K562 (cell line): ENCODE results near the gene RGS7BP. TPM values are rescaled to one million over a fixed set of nuclear protein-coding genes. Genes with fewer than 3 reads are reported as not detected.

Source experiments
- ATAC-seq: fragments of 200-7000 bp; cut with Tn5 transposase; 3 replicates; pipeline ENCODE4 v1.9.1; 2020; ENCODE audit warnings: moderate library complexity
- BruUV-seq: library from RNA; stranded (reverse); fragments of 400-500 nt; replicated peaks from 2 replicates; lab custom pipeline; 2021; lab: Mats Ljungman, UMichigan
- CTCF ChIA-PET: fragments of 300-600 bp; formaldehyde crosslinking; extraction: SDS; loops from one replicate; lab custom pipeline; 2021; ENCODE audit warnings: low intra/inter-chr PET ratio; lab: Yijun Ruan, JAX
- POLR2A ChIA-PET: fragments of 300-600, 350-650 bp; sonication (Branson Sonifier 250); formaldehyde crosslinking; extraction: SDS; loops from one replicate; lab custom pipeline; 2021; ENCODE audit warnings: antibody characterized with exemption, inconsistent platforms; lab: Yijun Ruan, JAX
- DNase-seq, 4 experiments: peaks; one replicate each; pipeline versions ENCODE4 v3.0.0 to v3.0.0-alpha.2; 2011 to 2018; ENCODE audit warnings: low spot score in 3 of 4, mixed read lengths in 3 of 4; ENCODE audit errors: extremely low read depth in 1 of 4
- FAIRE-seq: peaks from 2 replicates; lab custom pipeline; 2011; peaks lifted over from hg19 to GRCh38; lab: Jason Lieb, UNC
- H2AFZ ChIP-seq: 2 replicates; pipeline ENCODE4 v1.6.0; 2011; ENCODE audit warnings: low read depth, low read length, control low read depth, inconsistent platforms
- H3K27ac ChIP-seq: fragments of 200-600 bp; 3 replicates; pipeline ENCODE4 v1.8.0; 2011; ENCODE audit warnings: low read depth, mild to moderate bottlenecking, control low read depth, inconsistent platforms, low read length, moderate library complexity, mixed read lengths; ENCODE audit errors: extremely low read depth
- H3K27me3 ChIP-seq, 2 experiments: fragments of 300-600 bp in 1 of 2; 2 replicates in 1 of 2; 3 replicates in 1 of 2; pipeline versions ENCODE4 v1.6.0 to v1.8.0; 2011; ENCODE audit warnings: inconsistent platforms in 2 of 2, low read length in 2 of 2, mild to moderate bottlenecking in 1 of 2, mixed read lengths in 1 of 2, moderate library complexity in 1 of 2; ENCODE audit not compliant: control insufficient read depth in 2 of 2, insufficient read depth in 2 of 2
- H3K36me3 ChIP-seq: fragments of 300-600 bp; 3 replicates; pipeline ENCODE4 v1.8.0; 2011; ENCODE audit warnings: mild to moderate bottlenecking, low read length, inconsistent platforms; ENCODE audit not compliant: control insufficient read depth, insufficient read depth
- H3K4me1 ChIP-seq, 2 experiments: fragments of 200-600 bp in 1 of 2; replicated peaks in 1 of 2; 2 replicates in 1 of 2; 3 replicates in 1 of 2; pipeline versions ENCODE4 v1.5.1 to v1.8.0; 2011; ENCODE audit warnings: inconsistent platforms in 2 of 2, low read length in 2 of 2, mild to moderate bottlenecking in 1 of 2, mixed read lengths in 1 of 2, moderate library complexity in 1 of 2; ENCODE audit not compliant: control insufficient read depth in 2 of 2, insufficient read depth in 2 of 2
- H3K4me2 ChIP-seq: 2 replicates; pipeline ENCODE4 v1.6.1; 2011; ENCODE audit warnings: low read length, control low read depth, inconsistent platforms, mixed read lengths; ENCODE audit not compliant: insufficient read depth
- H3K4me3 ChIP-seq: fragments of 200-600 bp; sonication (generic), shearing (Covaris generic); 2 replicates; pipeline ENCODE4 v1.5.1; 2016; ENCODE audit warnings: control low read depth, inconsistent platforms
- H3K79me2 ChIP-seq: fragments of 200-600 bp; 3 replicates; pipeline ENCODE4 v1.8.0; 2011; ENCODE audit warnings: low read length, inconsistent platforms; ENCODE audit not compliant: control insufficient read depth, insufficient read depth
- H3K9ac ChIP-seq, 2 experiments: 2 replicates each; pipeline versions ENCODE4 v1.6.0 to v1.6.1; 2011; ENCODE audit warnings: low read depth in 2 of 2, low read length in 2 of 2, control low read depth in 1 of 2, inconsistent platforms in 1 of 2, mild to moderate bottlenecking in 1 of 2, mixed read lengths in 1 of 2; ENCODE audit not compliant: insufficient read depth in 1 of 2
- H3K9me1 ChIP-seq: one replicate; pipeline ENCODE4 v1.6.0; 2011; ENCODE audit warnings: inconsistent platforms, mild to moderate bottlenecking, low read length, moderate library complexity; ENCODE audit not compliant: control insufficient read depth, insufficient read depth
- H3K9me3 ChIP-seq: replicated peaks from 2 replicates; pipeline ENCODE4 v1.5.1; 2011; ENCODE audit warnings: low read depth, low read length, inconsistent platforms; ENCODE audit not compliant: control insufficient read depth, insufficient read depth
- H4K20me1 ChIP-seq: replicated peaks from 2 replicates; pipeline ENCODE4 v1.6.1; 2011; ENCODE audit warnings: low read length, inconsistent platforms, mixed read lengths; ENCODE audit not compliant: control insufficient read depth, insufficient read depth
- CBX1 ChIP-seq: sonication (generic); IDR thresholded peaks from 2 replicates; pipeline ENCODE4 v1.6.1; 2016; ENCODE audit warnings: antibody characterized with exemption, low read depth, mild to moderate bottlenecking
- ETV5 ChIP-seq: sonication (generic); formaldehyde crosslinking; IDR thresholded peaks from 2 replicates; pipeline ENCODE4 v1.4.0; 2020; ENCODE audit warnings: low read depth, mild to moderate bottlenecking, missing genetic modification reagents
- FOXO4 ChIP-seq: fragments of 450-650 bp; formaldehyde crosslinking; IDR thresholded peaks from 2 replicates; pipeline ENCODE4 v1.4.0; 2020; ENCODE audit warnings: mild to moderate bottlenecking, moderate library complexity
- PHB ChIP-seq: fragments of 250-450 bp; sonication (Bioruptor Pico); IDR thresholded peaks from 2 replicates; pipeline ENCODE4 v1.5.0; 2021
- RHOXF2B ChIP-seq: fragments of 250-450 bp; sonication (Bioruptor Pico); conservative IDR thresholded peaks from 2 replicates; pipeline ENCODE4 v1.5.1; 2021
- SMAD3 ChIP-seq: fragments of 450-650 bp; formaldehyde crosslinking; conservative IDR thresholded peaks from 2 replicates; pipeline ENCODE4 v1.4.0; 2020; ENCODE audit warnings: mild to moderate bottlenecking
- SMARCA5 ChIP-seq: fragments of 450-650 bp; IDR thresholded peaks from 2 replicates; pipeline ENCODE4 v1.6.1; 2016
- TAF15 ChIP-seq: fragments of 200-400 bp; formaldehyde crosslinking; IDR thresholded peaks from 2 replicates; pipeline ENCODE4 v1.6.1; 2017; ENCODE audit warnings: mild to moderate bottlenecking, low read depth, low read length, moderate library complexity
- THRB ChIP-seq: fragments of 450-650 bp; formaldehyde crosslinking; conservative IDR thresholded peaks from 2 replicates; pipeline ENCODE4 v1.4.0; 2022; ENCODE audit warnings: mild to moderate bottlenecking, missing genetic modification characterization
- YY1 ChIP-seq, 3 experiments: IDR thresholded peaks; 2 replicates each; pipeline ENCODE4 v1.6.1; 2011; ENCODE audit warnings: low read length in 2 of 3, mild to moderate bottlenecking in 2 of 3, moderate library complexity in 2 of 3, borderline replicate concordance in 1 of 3, control low read depth in 1 of 3, low read depth in 1 of 3; ENCODE audit not compliant: insufficient read depth in 3 of 3, insufficient replicate concordance in 2 of 3, control insufficient read depth in 1 of 3, insufficient read length in 1 of 3; ENCODE audit errors: extremely low read depth in 1 of 3
- ZNF699 ChIP-seq: fragments of 250-450 bp; sonication (Bioruptor Pico); IDR thresholded peaks from 2 replicates; pipeline ENCODE4 v1.8.0; 2021; ENCODE audit warnings: mild to moderate bottlenecking, moderate library complexity; ENCODE audit not compliant: insufficient replicate concordance
- ZZZ3 ChIP-seq: fragments of 450-650 bp; IDR thresholded peaks from 2 replicates; pipeline ENCODE4 v1.6.1; 2016; ENCODE audit warnings: antibody characterized with exemption, mild to moderate bottlenecking, moderate library complexity
- WGBS: fragments of 100-300 bp; shearing (Covaris generic); methylation state at CpG from one replicate; pipeline ENCODE4 v1.1.6; 2016; ENCODE audit warnings: low coverage, mixed read lengths; ENCODE audit not compliant: insufficient coverage; ENCODE audit errors: missing lambda C conversion rate; 5-methylcytosine and 5-hydroxymethylcytosine counted together
- in situ Hi-C: fragments of 300-500 bp; cut with MboI; formaldehyde crosslinking; loops from 4 replicates; pipeline ENCODE4 v1.15.0; 2018; ENCODE audit warnings: inconsistent platforms, mixed read lengths
- intact Hi-C: fragments of 100-400 bp; cut with micrococcal nuclease; formaldehyde crosslinking; loops from 2 replicates; pipeline ENCODE4 v1.14.2; 2022
- polyA plus RNA-seq, 8 experiments: library from polyadenylated mRNA; depleted of rRNA in 4 of 8; stranded (reverse) in 5 of 8; unstranded in 3 of 8; fragments of >200 nt; fragmentation: Nextera tagmentation in 2 of 8; fragmentation: Illumina TruSeq in 1 of 8; extraction: Ambion mirVana in 2 of 8; extraction: Trizol in 1 of 8; gene quantifications; 2 replicates each; pipeline versions ENCODE4 v1.2.1 to v1.2.3, GENCODE V29; 2011 to 2014; ENCODE audit warnings: inconsistent platforms in 1 of 8, missing spikeins in 1 of 8
- total RNA-seq, 7 experiments: library from RNA; depleted of rRNA in 6 of 7; stranded (reverse); fragments of >200 nt in 6 of 7; fragmentation: Illumina TruSeq in 2 of 7; extraction: Trizol in 2 of 7; gene quantifications; 2 replicates each; pipeline versions ENCODE4 v1.2.1 to v1.2.3, GENCODE V29; 2011 to 2021; ENCODE audit warnings: low replicate concordance in 1 of 7

Gene RGS7BP
- total and polyA plus RNA-seq, 9 of the 15 experiments (the other 6 are each of a cell fraction or from before 2014, with no cell fraction given) = not detected

GRCh38 chr5:64649512-64649911 lies 143.7 kb downstream of the RGS7BP start:
- Histone ChIP-seq H3K79me2 (no peaks in the 10 kb centered on the region), H2AFZ (no peak overlapping the region), H3K9ac (no peak overlapping the region), H3K27me3 (no peaks in the 10 kb centered on the region), H3K4me2 (no peak overlapping the region), H3K27ac (no peak overlapping the region), H3K4me1 (no peaks in the 10 kb centered on the region), H3K36me3 (no peaks in the 10 kb centered on the region)
- intact Hi-C loops = no loop called here
- no peak for DNase-seq
- BruUV-seq = no TSS peak
- no peak for FAIRE-seq
- 3% methylated on average over 2 of the region's 2 CpGs for WGBS
- ATAC-seq = no peak
- no peak for TF ChIP-seq PHB (CRISPR knock-in tag)
- TF ChIP-seq, all 486 proteins: peak for 0
- no peaks in the 10 kb centered on the region for H3K9me3 ChIP-seq
- ChIA-PET POLR2A (interaction anchor here (0.8 to 1.1 kb wide), 2 partner anchors 9 kb away, joined by 3 to 4 read pairs; no protein-coding TSS in a partner anchor), CTCF (no interaction called here)
- in situ Hi-C loops = loop anchor here (25.0 kb wide), 1 partner anchor 838 kb away; the partner anchor contains the start of gene ADAMTS6
- H4K20me1 ChIP-seq = no peaks in the 10 kb centered on the region
- H3K4me3 ChIP-seq = no peak overlapping the region
- no peaks in the 10 kb centered on the region for H3K9me1 ChIP-seq

- Histone ChIP-seq H3K9me1 (no peaks in the 10 kb centered on the region), H3K4me1 (no peaks in the 10 kb centered on the region), H3K27ac (no peak overlapping the region), H3K36me3 (no peaks in the 10 kb centered on the region), H3K9ac (no peak overlapping the region), H3K27me3 (no peaks in the 10 kb centered on the region), H3K9me3 (no peaks in the 10 kb centered on the region), H3K79me2 (no peaks in the 10 kb centered on the region), H4K20me1 (no peaks in the 10 kb centered on the region), H3K4me2 (no peak overlapping the region), H2AFZ (no peak overlapping the region), H3K4me3 (no peak overlapping the region)
- no peak for FAIRE-seq
- DNase-seq = no peak
- intact Hi-C loops = no loop called here
- WGBS = 6% methylated on average over 3 of the region's 3 CpGs
- no peak for ATAC-seq
- in situ Hi-C loops = no loop called here
- no TSS peak for BruUV-seq
- CTCF ChIA-PET = no interaction called here
- POLR2A ChIA-PET = interaction anchor here (0.6 to 1.7 kb wide), 3 partner anchors 10 to 113 kb away, joined by 3 to 7 read pairs (median 5); no protein-coding TSS in a partner anchor
- no peak for TF ChIP-seq SMARCA5
- no peak for TF ChIP-seq FOXO4 (CRISPR knock-in tag)
- no peak for TF ChIP-seq TAF15
- TF ChIP-seq CBX1 = no peak
- no peak for TF ChIP-seq ZZZ3
- TF ChIP-seq SMAD3 (CRISPR knock-in tag) = no peak
- TF ChIP-seq ETV5 (CRISPR knock-in tag) = no peak
- TF ChIP-seq THRB (CRISPR knock-in tag) = no peak
- no peak for TF ChIP-seq YY1 (IDR thresholded peaks at IDR 0.05; ENCODE audit: borderline replicate concordance in 1 of 3, control insufficient read depth in 1 of 3, extremely low read depth in 1 of 3, insufficient read depth in 3 of 3, insufficient read length in 1 of 3, insufficient replicate concordance in 2 of 3, low read depth in 1 of 3, low read length in 2 of 3)
- TF ChIP-seq ZNF699 (CRISPR knock-in tag) = no peak
- no peak for TF ChIP-seq RHOXF2B
These were observed 148.1 kb downstream of the RGS7BP start for GRCh38 chr5:64653766-64654560.
